HepG2 (cell line): ENCODE results near the gene PGPEP1. TPM values are rescaled to one million over a fixed set of nuclear protein-coding genes. Genes with fewer than 3 reads are reported as not detected.

Experiments
- ADNP ChIP-seq: sonication (generic); formaldehyde crosslinking; IDR thresholded peaks from 2 replicates; pipeline ENCODE4 v1.4.0; 2020; ENCODE audit warnings: missing genetic modification reagents
- ATM ChIP-seq: fragments of 450-650 bp; IDR thresholded peaks from 2 replicates; pipeline ENCODE4 v1.7.1; 2017; ENCODE audit warnings: mild to moderate bottlenecking, borderline replicate concordance
- CREM ChIP-seq, 2 experiments: sonication (generic) in 1 of 2; formaldehyde crosslinking in 1 of 2; IDR thresholded peaks; 2 replicates each; pipeline versions ENCODE4 v1.4.0 to v1.6.1; 2016 to 2020; ENCODE audit warnings: antibody characterized with exemption in 1 of 2, mild to moderate bottlenecking in 1 of 2, missing genetic modification reagents in 1 of 2
- CTCF ChIP-seq: sonication (generic); formaldehyde crosslinking; IDR thresholded peaks from 2 replicates; pipeline ENCODE4 v1.5.0; 2020; ENCODE audit warnings: mild to moderate bottlenecking, missing genetic modification reagents, moderate library complexity
- ETV5 ChIP-seq: IDR thresholded peaks from 2 replicates; pipeline ENCODE4 v1.6.1; 2018; ENCODE audit warnings: missing biosample characterization, missing genetic modification reagents, inconsistent platforms, borderline replicate concordance
- GFI1 ChIP-seq: sonication (generic); formaldehyde crosslinking; IDR thresholded peaks from 2 replicates; pipeline ENCODE4 v1.5.0; 2020; ENCODE audit warnings: missing genetic modification reagents, mild to moderate bottlenecking, borderline replicate concordance
- HDAC2 ChIP-seq: sonication (generic); formaldehyde crosslinking; IDR thresholded peaks from 2 replicates; pipeline ENCODE4 v1.4.0; 2020; ENCODE audit warnings: missing genetic modification reagents
- ISL2 ChIP-seq: sonication (generic); formaldehyde crosslinking; IDR thresholded peaks from 2 replicates; pipeline ENCODE4 v1.5.0; 2020; ENCODE audit warnings: missing genetic modification reagents
- JDP2 ChIP-seq: sonication (generic); formaldehyde crosslinking; IDR thresholded peaks from 2 replicates; pipeline ENCODE4 v1.8.1; 2022; ENCODE audit warnings: missing genetic modification reagents, borderline replicate concordance
- KMT2B ChIP-seq: IDR thresholded peaks from 2 replicates; pipeline ENCODE4 v1.6.1; 2016; ENCODE audit warnings: missing genetic modification reagents, missing compliant biosample characterization
- MLX ChIP-seq: IDR thresholded peaks from 2 replicates; pipeline ENCODE4 v1.6.1; 2016
- STAG1 ChIP-seq: sonication (generic); formaldehyde crosslinking; IDR thresholded peaks from 2 replicates; pipeline ENCODE4 v1.4.0; 2020; ENCODE audit warnings: missing genetic modification reagents
- TBX2 ChIP-seq: sonication (generic); formaldehyde crosslinking; IDR thresholded peaks from 2 replicates; pipeline ENCODE4 v1.5.0; 2020; ENCODE audit warnings: missing genetic modification reagents, mild to moderate bottlenecking, borderline replicate concordance
- TEAD3 ChIP-seq: optimal IDR thresholded peaks from 2 replicates; pipeline ENCODE3; 2016; ENCODE audit warnings: borderline replicate concordance
- TGIF2 ChIP-seq: IDR thresholded peaks from 2 replicates; pipeline ENCODE4 v1.6.1; 2016; ENCODE audit warnings: control low read depth, missing compliant biosample characterization
- XRCC5 ChIP-seq: fragments of 200-400 bp; formaldehyde crosslinking; optimal IDR thresholded peaks from 2 replicates; pipeline ENCODE3; 2017; ENCODE audit warnings: mild to moderate bottlenecking, low read length
- ZMYM3 ChIP-seq: sonication (generic); formaldehyde crosslinking; IDR thresholded peaks from 2 replicates; pipeline ENCODE4 v1.5.1; 2020; ENCODE audit warnings: mild to moderate bottlenecking, missing genetic modification reagents
- ZNF160 ChIP-seq: sonication (generic); formaldehyde crosslinking; IDR thresholded peaks from 2 replicates; pipeline ENCODE4 v1.8.0; 2022; ENCODE audit warnings: mild to moderate bottlenecking, inconsistent platforms, missing genetic modification reagents
- ZNF275 ChIP-seq: sonication (generic); formaldehyde crosslinking; IDR thresholded peaks from 2 replicates; pipeline ENCODE4 v1.8.0; 2022; ENCODE audit warnings: missing genetic modification reagents, mild to moderate bottlenecking, inconsistent platforms, borderline replicate concordance
- ZNF33A ChIP-seq: sonication (generic); formaldehyde crosslinking; IDR thresholded peaks from 2 replicates; pipeline ENCODE4 v1.5.1; 2020; ENCODE audit warnings: missing genetic modification reagents, mild to moderate bottlenecking, moderate library complexity, borderline replicate concordance
- ZNF367 ChIP-seq: sonication (generic); formaldehyde crosslinking; IDR thresholded peaks from 2 replicates; pipeline ENCODE4 v1.4.0; 2020; ENCODE audit warnings: missing genetic modification reagents, borderline replicate concordance
- ZNF430 ChIP-seq: sonication (generic); formaldehyde crosslinking; IDR thresholded peaks from 2 replicates; pipeline ENCODE4 v1.9.0; 2021; ENCODE audit warnings: mild to moderate bottlenecking, missing genetic modification reagents
- ZNF496 ChIP-seq: sonication (generic); formaldehyde crosslinking; IDR thresholded peaks from 2 replicates; pipeline ENCODE4 v1.8.1; 2023; ENCODE audit warnings: mild to moderate bottlenecking, moderate library complexity, missing genetic modification reagents; ENCODE audit not compliant: insufficient replicate concordance
- ZNF589 ChIP-seq: sonication (generic); formaldehyde crosslinking; conservative IDR thresholded peaks from 2 replicates; pipeline ENCODE4 v1.8.0; 2022; ENCODE audit warnings: mild to moderate bottlenecking, moderate library complexity, missing genetic modification reagents
- ZNF614 ChIP-seq: IDR thresholded peaks from 2 replicates; pipeline ENCODE4 v1.6.1; 2018; ENCODE audit warnings: missing biosample characterization, missing genetic modification reagents, inconsistent platforms, borderline replicate concordance
- ZNF652 ChIP-seq: IDR thresholded peaks from 2 replicates; pipeline ENCODE4 v1.6.1; 2016; ENCODE audit warnings: low read depth, borderline replicate concordance
- polyA plus RNA-seq, 8 experiments: library from polyadenylated mRNA; depleted of rRNA in 3 of 8; stranded (reverse) in 7 of 8; unstranded in 1 of 8; fragments of >200 nt; fragmentation: Illumina TruSeq in 4 of 8; extraction: Trizol in 4 of 8; gene quantifications; 2 replicates each; pipeline versions ENCODE4 v1.2.1 to v1.2.3, GENCODE V29; 2011 to 2016; ENCODE audit warnings: low read depth in 4 of 8, missing spikeins in 1 of 8, mixed read lengths in 1 of 8; ENCODE audit not compliant: insufficient read depth in 1 of 8
- total RNA-seq, 5 experiments: library from RNA; depleted of rRNA; stranded (reverse); fragments of >200 nt; fragmentation: Illumina TruSeq; extraction: Trizol; gene quantifications; 2 replicates each; pipeline ENCODE4 v1.2.3, GENCODE V29; 2016; ENCODE audit warnings: low read depth in 1 of 5
- TF ChIP-seq, protein P1 (sequence below): IDR thresholded peaks from 2 replicates; pipeline ENCODE4 v1.6.1; 2016; ENCODE audit warnings: low read depth

Gene PGPEP1
- total and polyA plus RNA-seq, 2 of the 13 experiments (the other 11 are each of a cell fraction or from before 2014, with no cell fraction given), result 53.1 to 56.6 TPM

GRCh38 chr19:18322318-18322758, 18.1 kb upstream of the PGPEP1 start (continued):
- 0 out of 2 replicates have a peak, but pooled peaks have one; percentile 2 for TF ChIP-seq KMT2B (CRISPR knock-in tag)
- no peak for TF ChIP-seq ZNF160 (CRISPR knock-in tag)
- peak; percentile 79 for TF ChIP-seq TEAD3
- TF ChIP-seq HDAC2, result peak; percentile 20; the same call in 1 of the 2 replicates
- TF ChIP-seq JDP2 (CRISPR knock-in tag), result no peak
- 0 out of 2 replicates have a peak, but pooled peaks have one; percentile 29 for TF ChIP-seq GFI1
- TF ChIP-seq, protein P1, sequence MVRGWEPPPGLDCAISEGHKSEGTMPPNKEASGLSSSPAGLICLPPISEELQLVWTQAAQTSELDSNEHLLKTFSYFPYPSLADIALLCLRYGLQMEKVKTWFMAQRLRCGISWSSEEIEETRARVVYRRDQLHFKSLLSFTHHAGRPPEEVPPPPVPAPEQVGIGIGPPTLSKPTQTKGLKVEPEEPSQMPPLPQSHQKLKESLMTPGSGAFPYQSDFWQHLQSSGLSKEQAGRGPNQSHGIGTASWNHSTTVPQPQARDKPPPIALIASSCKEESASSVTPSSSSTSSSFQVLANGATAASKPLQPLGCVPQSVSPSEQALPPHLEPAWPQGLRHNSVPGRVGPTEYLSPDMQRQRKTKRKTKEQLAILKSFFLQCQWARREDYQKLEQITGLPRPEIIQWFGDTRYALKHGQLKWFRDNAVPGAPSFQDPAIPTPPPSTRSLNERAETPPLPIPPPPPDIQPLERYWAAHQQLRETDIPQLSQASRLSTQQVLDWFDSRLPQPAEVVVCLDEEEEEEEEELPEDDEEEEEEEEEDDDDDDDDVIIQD (CRISPR knock-in tag), result 0 out of 2 replicates have a peak, but pooled peaks have one; percentile 35
- TF ChIP-seq STAG1 (CRISPR knock-in tag), result peak; percentile 52
- no peak for TF ChIP-seq ZNF614 (CRISPR knock-in tag)
- peak; percentile 42; the same call in 1 of the 2 replicates for TF ChIP-seq CREM (IDR thresholded peaks at IDR 0.05)
- no peak for TF ChIP-seq CREM (CRISPR knock-in tag; IDR thresholded peaks at IDR 0.05)
- 0 out of 2 replicates have a peak, but pooled peaks have one; percentile 59 for TF ChIP-seq ZNF33A
- TF ChIP-seq TGIF2 (CRISPR knock-in tag), result peak; percentile 17; the same call in 1 of the 2 replicates
- 0 out of 2 replicates have a peak, but pooled peaks have one; percentile 15 for TF ChIP-seq ISL2 (CRISPR knock-in tag)
- TF ChIP-seq ZMYM3 (CRISPR knock-in tag), result peak; percentile 67; the same call in 1 of the 2 replicates
- peak; percentile 39; the same call in 1 of the 2 replicates for TF ChIP-seq ETV5 (CRISPR knock-in tag)
- TF ChIP-seq ZNF275 (CRISPR knock-in tag), result no peak
- TF ChIP-seq CTCF (CRISPR knock-in tag), result peak; percentile 73
- TF ChIP-seq XRCC5, result no peak
- peak; percentile 28; the same call in 1 of the 2 replicates for TF ChIP-seq MLX (CRISPR knock-in tag)
- TF ChIP-seq ZNF430 (CRISPR knock-in tag), result 0 out of 2 replicates have a peak, but pooled peaks have one; percentile 7
- TF ChIP-seq ADNP (CRISPR knock-in tag), result 0 out of 2 replicates have a peak, but pooled peaks have one; percentile 15
- no peak for TF ChIP-seq ZNF589 (CRISPR knock-in tag)
- TF ChIP-seq ATM, result no peak
- no peak for TF ChIP-seq ZNF367
- no peak for TF ChIP-seq ZNF496 (CRISPR knock-in tag)
- TF ChIP-seq ZNF652 (CRISPR knock-in tag), result no peak
- no peak for TF ChIP-seq TBX2 (CRISPR knock-in tag)
